Amygdala (tissue), 56 donors: ENCODE results near the gene CCDC32.
"Not testable (repeated sequence)": the region's sequence is repeated elsewhere in the genome, so short reads cannot be mapped to it uniquely, and the experiment has no call there.

Experiments used
- DNase-seq, 56 donors: peaks; one replicate each; lab custom pipeline; 2025; lab: John Stamatoyannopoulos, UW

Gene CCDC32

GRCh38 chr15:40564591-40565332 is at the start of gene CCDC32:
Gene CCDC32 (minus strand): TSS chr15:40565042. CDS start chr15:40563015, 2,027 bp downstream.
- DNase-seq, result peak; percentile 50 to 100 (median 98)

- no peak for DNase-seq
These were observed 48.2 kb upstream of the CCDC32 start for GRCh38 chr15:40613080-40613479.

GRCh38 chr15:40603935-40604334 is 39.1 kb upstream of the CCDC32 start:
- DNase-seq, result no peak

DNA sequence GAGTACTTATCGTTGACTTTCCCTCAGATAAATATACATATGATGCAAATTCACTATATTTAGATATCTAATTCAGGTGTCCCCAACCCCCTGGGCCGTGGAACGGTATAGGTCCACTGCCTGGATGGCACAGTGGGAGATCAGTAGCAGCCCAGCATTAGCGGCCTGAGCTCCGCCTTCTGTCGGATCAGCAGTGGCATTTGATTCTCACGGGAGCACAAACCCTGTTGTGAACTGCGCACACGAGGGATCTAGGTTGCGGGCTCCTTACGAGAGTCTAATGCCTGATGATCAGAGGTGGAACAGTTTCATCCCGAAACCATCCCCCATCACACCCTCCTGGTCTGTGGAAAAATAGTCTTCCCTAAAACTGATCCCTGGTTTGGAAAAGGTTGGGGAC is 36.1 kb upstream of the CCDC32 start:
- no peak for DNase-seq

DNA sequence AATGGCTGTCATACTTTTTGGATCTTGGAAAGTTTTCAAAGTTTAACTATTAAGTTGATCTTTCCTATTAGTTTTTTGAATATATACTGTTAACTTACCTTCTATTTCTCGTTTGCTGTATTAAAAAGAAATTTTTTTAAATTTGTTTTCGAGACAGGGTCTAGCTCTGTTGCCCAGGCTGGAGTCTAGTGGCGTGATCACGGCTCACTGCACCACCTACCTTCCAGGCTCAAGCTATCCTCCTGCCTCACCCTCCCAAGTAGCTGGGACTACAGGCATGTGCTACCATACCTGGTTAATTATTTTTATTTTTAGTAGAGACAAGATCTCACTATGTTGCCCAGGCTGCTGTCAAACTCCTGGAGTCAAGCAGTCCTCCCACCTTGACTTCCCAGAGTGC is 33.8 kb upstream of the CCDC32 start:
- DNase-seq, result no peak

DNA sequence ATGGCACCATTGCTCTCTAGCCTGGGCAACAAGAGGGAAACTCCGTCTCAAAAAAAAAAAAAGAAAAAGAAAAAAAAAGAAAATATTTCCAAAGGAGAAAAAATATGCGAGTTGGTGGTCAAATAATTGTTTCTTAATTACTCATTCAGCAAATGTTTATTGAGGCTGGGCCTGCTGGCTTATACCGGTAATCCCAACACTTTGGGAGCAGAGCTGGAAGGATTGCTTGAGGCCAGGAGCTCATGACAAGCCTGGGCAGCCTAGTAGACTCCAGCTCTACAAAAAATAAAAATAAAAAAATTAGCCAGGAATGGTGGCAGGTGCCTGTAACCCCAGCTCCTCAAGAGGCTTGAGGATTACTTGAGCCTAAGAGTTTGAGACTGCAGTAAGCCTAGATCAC is 33.3 kb upstream of the CCDC32 start:
- no peak for DNase-seq

- DNase-seq, result no peak
These were observed 32.2 kb upstream of the CCDC32 start for GRCh38 chr15:40597024-40597423.

DNA sequence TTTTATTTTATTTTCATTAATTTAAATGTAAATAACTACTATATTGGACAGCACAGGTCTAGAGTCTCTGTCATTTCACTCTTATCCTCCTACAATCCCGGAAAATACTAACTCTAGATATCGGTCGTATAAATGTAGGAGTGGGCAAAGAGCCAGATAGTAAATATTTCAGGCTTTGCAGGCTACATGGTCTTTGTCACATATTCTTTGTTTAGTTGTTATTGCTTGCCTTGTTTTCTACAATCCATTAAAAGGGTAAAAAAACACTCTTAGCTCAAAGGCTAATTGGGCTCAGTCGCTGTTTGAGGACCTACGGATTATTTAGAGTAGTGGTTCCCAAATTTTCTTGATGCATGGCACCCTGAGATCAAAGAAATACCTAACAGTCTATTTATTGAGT is 30.9 kb upstream of the CCDC32 start:
- DNase-seq, result no peak

DNA sequence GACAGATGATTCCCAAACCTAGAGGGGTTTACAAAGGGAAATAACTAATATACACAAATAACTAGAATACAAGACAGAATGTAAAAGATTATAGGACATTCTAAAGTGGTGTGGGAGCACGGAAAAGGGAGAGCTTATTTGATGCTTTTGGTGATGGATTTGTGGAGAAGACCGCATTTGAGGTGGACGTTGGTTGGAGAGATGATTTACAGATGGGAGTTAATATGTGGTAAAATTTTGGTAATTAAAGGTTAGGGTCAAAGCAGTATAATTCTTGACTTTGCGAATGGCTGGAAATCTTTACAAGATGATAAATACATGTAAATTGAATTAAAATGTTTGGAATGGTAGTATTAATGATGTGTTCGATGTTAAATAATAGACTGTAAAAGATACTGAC is 30.4 kb upstream of the CCDC32 start:
- DNase-seq, result no peak

- peak in 4 of 56 donors; percentile 14 to 35 (median 22) for DNase-seq
These were observed 29.6 kb upstream of the CCDC32 start for GRCh38 chr15:40594429-40594836.

GRCh38 chr15:40593588-40594428 is 29.0 kb upstream of the CCDC32 start, which contains the start of gene KNL1:
Gene KNL1 (plus strand): TSS chr15:40594249. CDS start chr15:40602932, 8,683 bp downstream.
- peak; percentile 39 to 98 (median 90) for DNase-seq

GRCh38 chr15:40593165-40593564 is 28.3 kb upstream of the CCDC32 start:
- no peak for DNase-seq

GRCh38 chr15:40591389-40591788 is 26.5 kb upstream of the CCDC32 start:
- no peak for DNase-seq

DNA sequence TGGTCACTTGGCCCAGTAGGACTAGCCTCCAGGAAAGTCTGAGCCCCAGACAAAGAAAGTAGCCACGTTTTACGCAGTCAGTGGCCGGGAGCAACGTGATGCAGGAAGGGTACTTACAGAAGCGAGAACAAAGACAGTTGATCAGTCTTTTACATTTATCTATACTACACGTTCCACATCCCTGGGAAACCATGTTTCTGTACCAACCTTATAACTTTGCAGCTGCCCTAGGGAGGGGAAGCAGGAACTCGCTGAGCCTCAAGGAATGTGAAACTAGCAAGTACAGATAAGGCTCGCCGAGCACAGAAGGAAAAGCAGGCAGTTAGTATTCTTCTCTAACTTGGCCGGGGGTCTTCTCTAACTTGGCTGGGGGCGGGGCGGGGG is 25.8 kb upstream of the CCDC32 start:
- DNase-seq, result no peak

GRCh38 chr15:40584191-40584590 is 19.3 kb upstream of the CCDC32 start:
- DNase-seq, result peak in 26 of 56 donors; percentile 0 to 66 (median 26)

GRCh38 chr15:40582726-40583246 is 17.9 kb upstream of the CCDC32 start:
- peak in 4 of 56 donors; percentile 1 to 26 (median 14) for DNase-seq

GRCh38 chr15:40581796-40582195 is 17.0 kb upstream of the CCDC32 start:
- not testable (repeated sequence) for DNase-seq

DNA sequence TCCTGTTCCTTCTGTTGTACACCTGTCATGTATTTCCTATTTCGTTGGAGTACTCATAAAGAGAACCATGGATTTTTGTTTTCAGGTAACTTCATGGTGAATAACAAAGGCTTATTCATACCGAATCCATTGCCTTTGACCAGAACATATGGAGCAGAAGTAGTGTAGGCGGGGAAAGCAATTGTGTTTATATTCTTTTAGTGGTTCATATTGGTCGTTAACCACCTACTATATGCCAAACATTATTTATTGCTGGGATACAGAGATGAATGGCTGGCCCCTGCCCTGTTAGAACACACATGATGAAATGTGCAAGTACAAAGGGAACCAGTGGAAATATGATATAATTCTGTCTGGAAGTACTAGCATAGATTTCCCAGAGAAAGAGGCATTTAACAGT is 14.1 kb upstream of the CCDC32 start:
- DNase-seq, result no peak

- not testable (repeated sequence) for DNase-seq
These were observed 12.1 kb upstream of the CCDC32 start for GRCh38 chr15:40576914-40577313.

GRCh38 chr15:40575113-40575512 is 10.3 kb upstream of the CCDC32 start:
- DNase-seq, result no peak
